B cell (primary cell): ENCODE results near the gene CREB3L1. TPM values are rescaled to one million over a fixed set of nuclear protein-coding genes. Genes with fewer than 3 reads are reported as not detected.

Source experiments
- ATAC-seq: fragments of 200-7000 bp; cut with Tn5 transposase; one replicate; pipeline ENCODE4 v1.10.0; 2021; ENCODE audit warnings: low read depth, mild to moderate bottlenecking, moderate number of reproducible peaks, moderate library complexity
- CTCF ChIA-PET: fragments of 350-600 bp; sonication (Branson Sonifier 250); formaldehyde crosslinking; loops from one replicate; lab custom pipeline; 2021; ENCODE audit warnings: antibody characterized with exemption, inconsistent platforms; lab: Charles Lee
- POLR2A ChIA-PET: fragments of 350-600 bp; sonication (Branson Sonifier 250); formaldehyde crosslinking; loops from one replicate; lab custom pipeline; 2021; ENCODE audit warnings: antibody characterized with exemption; lab: Charles Lee
- DNase-seq: peaks from one replicate; pipeline ENCODE4 v3.0.0; 2013
- H2AFZ ChIP-seq: 2 replicates; pipeline ENCODE4 v1.6.1; 2012; ENCODE audit warnings: mild to moderate bottlenecking, low read depth, low read length; ENCODE audit not compliant: insufficient read depth, poor library complexity, severe bottlenecking
- H3K27ac ChIP-seq, 2 donors: 1 replicate in 1 of 2; 2 replicates in 1 of 2; pipeline ENCODE4 v1.5.1; 2012 to 2013; ENCODE audit warnings: low read length in 2 of 2, mild to moderate bottlenecking in 2 of 2, moderate library complexity in 1 of 2
- H3K27me3 ChIP-seq, 4 experiments: fragments of 200-600 bp in 1 of 4; sonication (generic) in 1 of 4; replicated peaks in 1 of 4; 1 replicate in 2 of 4; 2 replicates in 2 of 4; pipeline versions ENCODE4 v1.6.1 to v1.7.0; 2013 to 2016; ENCODE audit warnings: low read length in 3 of 4, mild to moderate bottlenecking in 2 of 4, mixed read lengths in 1 of 4, moderate library complexity in 1 of 4; ENCODE audit not compliant: insufficient read depth in 4 of 4, control insufficient read depth in 3 of 4; ENCODE audit errors: control extremely low read depth in 1 of 4
- H3K36me3 ChIP-seq, 2 experiments: replicated peaks in 1 of 2; 1 replicate in 1 of 2; 2 replicates in 1 of 2; pipeline versions ENCODE4 v1.6.1 to v1.7.1; 2013; ENCODE audit warnings: low read length in 1 of 2; ENCODE audit not compliant: insufficient read depth in 2 of 2, control insufficient read depth in 1 of 2; ENCODE audit errors: control extremely low read depth in 1 of 2, extremely low read depth in 1 of 2
- H3K4me1 ChIP-seq, 2 donors: fragments of 200-600 bp in 1 of 2; sonication (generic) in 1 of 2; 1 replicate in 1 of 2; 2 replicates in 1 of 2; pipeline versions ENCODE4 v1.5.1 to v1.6.1; 2013 to 2017; ENCODE audit warnings: low read length in 2 of 2; ENCODE audit not compliant: control insufficient read depth in 2 of 2, insufficient read depth in 2 of 2
- H3K4me2 ChIP-seq: replicated peaks from 2 replicates; pipeline ENCODE3; 2012; ENCODE audit warnings: mild to moderate bottlenecking, low read depth, low read length; ENCODE audit not compliant: poor library complexity, severe bottlenecking
- H3K4me3 ChIP-seq, 5 experiments: fragments of 200-600 bp in 1 of 5; sonication (generic) in 1 of 5; 1 replicate in 3 of 5; 2 replicates in 2 of 5; pipeline versions ENCODE4 v1.5.1 to v1.7.0; 2011 to 2016; ENCODE audit warnings: low read length in 4 of 5, mild to moderate bottlenecking in 4 of 5, low read depth in 2 of 5, control low read depth in 1 of 5, moderate library complexity in 1 of 5; ENCODE audit not compliant: insufficient read depth in 1 of 5; ENCODE audit errors: control extremely low read depth in 1 of 5, extremely low read depth in 1 of 5
- H3K79me2 ChIP-seq: fragments of 200-600 bp; sonication (generic); one replicate; pipeline ENCODE4 v1.6.0; 2016; ENCODE audit warnings: low read length; ENCODE audit not compliant: control insufficient read depth, insufficient read depth
- H3K9ac ChIP-seq: fragments of 200-600 bp; sonication (generic); 2 replicates; pipeline ENCODE4 v1.6.1; 2017; ENCODE audit warnings: mild to moderate bottlenecking, low read length, moderate library complexity
- H3K9me3 ChIP-seq, 3 donors: one replicate each; pipeline versions ENCODE4 v1.6.1 to v1.7.1; 2013; ENCODE audit warnings: low read length in 2 of 3; ENCODE audit not compliant: control insufficient read depth in 2 of 3, insufficient read depth in 1 of 3; ENCODE audit errors: control extremely low read depth in 1 of 3
- H4K20me1 ChIP-seq: 2 replicates; pipeline ENCODE4 v1.6.0; 2012; ENCODE audit warnings: mild to moderate bottlenecking, low read length; ENCODE audit not compliant: insufficient read depth, control insufficient read depth, poor library complexity, severe bottlenecking
- H3K27ac Mint-ChIP-seq: one replicate; pipeline ENCODE4 v1.8.0; 2021; ENCODE audit warnings: mixed read lengths
- H3K27me3 Mint-ChIP-seq: one replicate; pipeline ENCODE4 v1.8.0; 2021; ENCODE audit warnings: mixed read lengths
- H3K4me1 Mint-ChIP-seq: one replicate; pipeline ENCODE4 v1.8.0; 2021; ENCODE audit warnings: mixed read lengths
- H3K4me3 Mint-ChIP-seq: one replicate; pipeline ENCODE4 v1.8.0; 2021; ENCODE audit warnings: mixed read lengths
- H3K9me3 Mint-ChIP-seq: one replicate; pipeline ENCODE4 v1.8.0; 2022; ENCODE audit warnings: mixed read lengths; ENCODE audit not compliant: insufficient read depth
- CTCF ChIP-seq: fragments of 200-600 bp; IDR thresholded peaks from one replicate; pipeline ENCODE4 v1.8.0; 2022; ENCODE audit warnings: antibody characterized with exemption, mild to moderate bottlenecking
- EZH2 ChIP-seq: IDR thresholded peaks from 2 replicates; pipeline ENCODE4 v1.6.1; 2012; ENCODE audit warnings: borderline replicate concordance, low read depth, mild to moderate bottlenecking, moderate library complexity, low read length; ENCODE audit not compliant: insufficient read depth, poor library complexity, severe bottlenecking
- WGBS: methylation state at CpG from one replicate; pipeline ENCODE4 v1.1.5; 2013; ENCODE audit warnings: missing lambda C conversion rate; ENCODE audit not compliant: insufficient coverage; 5-methylcytosine and 5-hydroxymethylcytosine counted together
- intact Hi-C: fragments of 100-400 bp; cut with micrococcal nuclease; formaldehyde crosslinking; loops from one replicate; pipeline ENCODE4 v1.10.0; 2022
- polyA plus RNA-seq: library from polyadenylated mRNA; depleted of rRNA; stranded (reverse); fragments of >200 nt; gene quantifications from 2 replicates; pipeline ENCODE4 v1.2.3, GENCODE V29; 2012
- total RNA-seq, 2 donors: library from RNA; stranded (reverse); fragments of 120-200 nt in 1 of 2; gene quantifications; 1 replicate in 1 of 2; 2 replicates in 1 of 2; pipeline versions ENCODE4 v1.2.3 to v1.2.4, GENCODE V29; 2013 to 2022

CREB3L1 gene
- total and polyA plus RNA-seq, 2 donors (not counting 1 experiment from before 2014, with no cell fraction given), result not detected

GRCh38 chr11:46251954-46252353 is 25.5 kb upstream of the CREB3L1 start:
- intact Hi-C loops, result no loop called here
- Histone ChIP-seq H3K36me3 (no peaks in the 10 kb centered on the region), H4K20me1 (no peaks in the 10 kb centered on the region), H3K9ac (no peak overlapping the region), H3K9me3 (no peaks in the 10 kb centered on the region), H3K4me1 (no peaks in the 10 kb centered on the region), H3K27me3 (peaks cover 0 to 4% (median 1%) of the 10 kb centered on the region in 4 experiments), H3K79me2 (no peaks in the 10 kb centered on the region), H3K4me2 (no peak overlapping the region), H3K4me3 (no peak overlapping the region), H2AFZ (no peak overlapping the region), H3K27ac (no peak overlapping the region)
- Mint-ChIP-seq H3K27me3 (peaks cover 9% of the 10 kb centered on the region), H3K27ac (no peak overlapping the region), H3K4me1 (no peaks in the 10 kb centered on the region), H3K9me3 (no peaks in the 10 kb centered on the region), H3K4me3 (no peak overlapping the region)
- ATAC-seq (no peak), DNase-seq (no peak)
- POLR2A ChIA-PET, result no interaction called here
- TF ChIP-seq CTCF (no peak), EZH2 (no peak)
- CTCF ChIA-PET, result no interaction called here
- WGBS, result 76% methylated on average over 6 of the region's 6 CpGs

GRCh38 chr11:46252373-46252914 is 25.0 kb upstream of the CREB3L1 start:
- Histone ChIP-seq H3K9me3 (no peaks in the 10 kb centered on the region), H3K27ac (no peak overlapping the region), H2AFZ (no peak overlapping the region), H4K20me1 (no peaks in the 10 kb centered on the region), H3K4me1 (no peaks in the 10 kb centered on the region), H3K27me3 (peaks cover 0 to 4% (median 1%) of the 10 kb centered on the region in 4 experiments), H3K9ac (no peak overlapping the region), H3K4me3 (no peak overlapping the region), H3K4me2 (no peak overlapping the region), H3K36me3 (no peaks in the 10 kb centered on the region), H3K79me2 (no peaks in the 10 kb centered on the region)
- DNase-seq (no peak), ATAC-seq (no peak)
- intact Hi-C loops, result no loop called here
- Mint-ChIP-seq H3K27me3 (peaks cover 9% of the 10 kb centered on the region), H3K4me3 (no peak overlapping the region), H3K9me3 (no peaks in the 10 kb centered on the region), H3K4me1 (no peaks in the 10 kb centered on the region), H3K27ac (no peak overlapping the region)
- TF ChIP-seq EZH2 (no peak), CTCF (no peak)
- 97% methylated on average over 9 of the region's 10 CpGs for WGBS
- CTCF ChIA-PET, result no interaction called here
- POLR2A ChIA-PET, result no interaction called here
